ENCODE results near the gene GAB2. TPM values are rescaled to one million over a fixed set of nuclear protein-coding genes. Genes with fewer than 3 reads are reported as not detected.

Gene GAB2
- total and polyA plus RNA-seq, 2 of the 4 experiments (the other 2 are of a cell fraction) = 3.3 to 5.9 TPM

- DNase-seq (no peak), ATAC-seq (ENCODE audit: low read depth) (no peak)
- Histone ChIP-seq H2BK120ac (ENCODE audit: low read depth, low read length) (no peak overlapping the region), H2AFZ (replicated peaks; ENCODE audit: low read length, poor library complexity) (no peak overlapping the region), H3K27ac (ENCODE audit: insufficient read depth, low read length) (no peak overlapping the region), H4K20me1 (ENCODE audit: insufficient read depth, low read length) (peaks cover 14% of the 10 kb centered on the region), H3K4me2 (ENCODE audit: low read depth, low read length) (no peak overlapping the region), H3K79me1 (ENCODE audit: low read depth in 1 of 2, low read length in 2 of 2) (peaks cover 10 to 30% of the 10 kb centered on the region in 2 experiments), H4K8ac (ENCODE audit: low read depth in 2 of 2, low read length in 2 of 2) (no peak overlapping the region), H3K4me1 (ENCODE audit: control insufficient read depth, insufficient read depth, low read length) (peaks cover 4% of the 10 kb centered on the region; the same call in 1 of the 2 replicates), H3K9me3 (ENCODE audit: control insufficient read depth, insufficient read depth, low read length) (no peaks in the 10 kb centered on the region), H4K91ac (ENCODE audit: insufficient read depth, low read depth, low read length) (no peak overlapping the region), H3K4ac (ENCODE audit: low read depth, low read length) (no peak overlapping the region), H2AK5ac (ENCODE audit: low read depth, low read length) (no peak overlapping the region), H2AK9ac (replicated peaks; ENCODE audit: low read depth, low read length, poor library complexity) (no peak overlapping the region), H4K5ac (ENCODE audit: low read depth, low read length) (no peak overlapping the region), H3K23ac (ENCODE audit: low read depth, low read length) (no peak overlapping the region), H3K9ac (ENCODE audit: low read depth, low read length) (no peak overlapping the region), H2BK15ac (ENCODE audit: low read depth, low read length) (no peak overlapping the region), H2BK20ac (ENCODE audit: low read depth, low read length) (no peak overlapping the region), H3K18ac (ENCODE audit: low read depth, low read length) (no peak overlapping the region), H3K4me3 (ENCODE audit: insufficient read depth, low read depth, low read length) (no peak overlapping the region), H3K27me3 (ENCODE audit: control insufficient read depth, insufficient read depth, low read length) (no peaks in the 10 kb centered on the region), H3K14ac (replicated peaks; ENCODE audit: low read depth, low read length) (no peak overlapping the region), H3K36me3 (ENCODE audit: control insufficient read depth, insufficient read depth, low read length) (no peaks in the 10 kb centered on the region), H3K9me1 (ENCODE audit: insufficient read depth, low read length) (no peaks in the 10 kb centered on the region; the same call in 1 of the 2 replicates), H3K56ac (ENCODE audit: extremely low read depth, insufficient read depth, low read length) (no peak overlapping the region), H2BK5ac (ENCODE audit: low read depth, low read length, poor library complexity, severe bottlenecking) (no peak overlapping the region)
- dilution Hi-C loops (cut with HindIII; ENCODE audit: low sequenced_read_pairs, unreplicated experiment) (no loop called here), in situ Hi-C loops (cut with MboI; ENCODE audit: low sequenced_read_pairs) (no loop called here), intact Hi-C loops (cut with micrococcal nuclease) (no loop called here)
- ChIA-PET CTCF (no interaction called here), POLR2A (ENCODE audit: unreplicated experiment) (no interaction called here)
- WGBS, 2 experiments (ENCODE audit: extremely low coverage in 2 of 2, insufficient read length in 1 of 2) = 100% methylated on average over 2 of the region's 6 CpGs; no CpG with 5 or more reads in 1 of the 2 experiments
- TF ChIP-seq NFE2L2 (IDR thresholded peaks at IDR 0.05; ENCODE audit: low read depth, low read length) (no peak), SMC3 (IDR thresholded peaks at IDR 0.05; ENCODE audit: low read depth, low read length) (no peak), FOS (IDR thresholded peaks at IDR 0.05; ENCODE audit: low read depth, low read length) (no peak), CEBPB (IDR thresholded peaks at IDR 0.05; ENCODE audit: low read depth, low read length) (no peak), POLR2A (IDR thresholded peaks at IDR 0.05; ENCODE audit: low read depth, low read length) (no peak), RAD21 (IDR thresholded peaks at IDR 0.05; ENCODE audit: low read length) (no peak), CTCF (conservative IDR thresholded peaks at IDR 0.05; ENCODE audit: low read depth, low read length) (no peak)
- TF ChIP-seq, protein P1, sequence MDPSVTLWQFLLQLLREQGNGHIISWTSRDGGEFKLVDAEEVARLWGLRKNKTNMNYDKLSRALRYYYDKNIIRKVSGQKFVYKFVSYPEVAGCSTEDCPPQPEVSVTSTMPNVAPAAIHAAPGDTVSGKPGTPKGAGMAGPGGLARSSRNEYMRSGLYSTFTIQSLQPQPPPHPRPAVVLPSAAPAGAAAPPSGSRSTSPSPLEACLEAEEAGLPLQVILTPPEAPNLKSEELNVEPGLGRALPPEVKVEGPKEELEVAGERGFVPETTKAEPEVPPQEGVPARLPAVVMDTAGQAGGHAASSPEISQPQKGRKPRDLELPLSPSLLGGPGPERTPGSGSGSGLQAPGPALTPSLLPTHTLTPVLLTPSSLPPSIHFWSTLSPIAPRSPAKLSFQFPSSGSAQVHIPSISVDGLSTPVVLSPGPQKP (IDR thresholded peaks at IDR 0.05; ENCODE audit: borderline replicate concordance, low read depth, low read length) = no peak
- no TSS peak for BruUV-seq (replicated peaks)
These were observed 124.1 kb downstream of the GAB2 start for GRCh38 chr11:78293536-78293935.

Measured in IMR-90 (cell line).